ENCODE results near the gene MATN3. TPM values are rescaled to one million over a fixed set of nuclear protein-coding genes. Genes with fewer than 3 reads are reported as not detected.

The MATN3 gene
- total and polyA plus RNA-seq, 2 of the 13 experiments (the other 11 are each of a cell fraction or from before 2014, with no cell fraction given) = 36.1 to 208 TPM

GRCh38 chr2:20050104-20050645 lies 37.7 kb upstream of the MATN3 start (continued):
- TF ChIP-seq SNAPC4 (CRISPR knock-in tag; IDR thresholded peaks at IDR 0.05) (0 out of 2 replicates have a peak, but pooled peaks have one; percentile 39), ZBTB38 (CRISPR knock-in tag; IDR thresholded peaks at IDR 0.05) (no peak), ZBED4 (CRISPR knock-in tag; IDR thresholded peaks at IDR 0.05; ENCODE audit: borderline replicate concordance) (no peak), ZFP36L1 (CRISPR knock-in tag; IDR thresholded peaks at IDR 0.05) (no peak), KAT7 (CRISPR knock-in tag; IDR thresholded peaks at IDR 0.05; ENCODE audit: borderline replicate concordance) (peak; percentile 40; the same call in 1 of the 2 replicates), ZFP37 (CRISPR knock-in tag; IDR thresholded peaks at IDR 0.05; ENCODE audit: borderline replicate concordance) (no peak), CREB1 (IDR thresholded peaks at IDR 0.05) (peak; percentile 25), CREB1 (CRISPR knock-in tag; IDR thresholded peaks at IDR 0.05) (no peak), SALL2 (CRISPR knock-in tag; IDR thresholded peaks at IDR 0.05) (no peak), ZNF136 (CRISPR knock-in tag; IDR thresholded peaks at IDR 0.05; ENCODE audit: low read depth) (no peak), SMARCE1 (IDR thresholded peaks at IDR 0.05; ENCODE audit: borderline replicate concordance) (no peak), ZNF777 (CRISPR knock-in tag; IDR thresholded peaks at IDR 0.05) (0 out of 2 replicates have a peak, but pooled peaks have one; percentile 34), EED (CRISPR knock-in tag; IDR thresholded peaks at IDR 0.05) (no peak), HNF1B (CRISPR knock-in tag; IDR thresholded peaks at IDR 0.05) (no peak), HIC2 (CRISPR knock-in tag; IDR thresholded peaks at IDR 0.05; ENCODE audit: low read depth) (no peak), TP53 (CRISPR knock-in tag; conservative IDR thresholded peaks at IDR 0.05) (no peak), RFXAP (CRISPR knock-in tag; IDR thresholded peaks at IDR 0.05; ENCODE audit: borderline replicate concordance) (no peak)

Measured in HepG2 (cell line).